Nephron progenitor cell (in vitro differentiated cells): Measurements from ENCODE around the gene MAP7D1.

Experiments
- DNase-seq: peaks from one replicate; pipeline ENCODE4 v3.0.0; 2021
- H3K27ac Mint-ChIP-seq: 2 replicates; pipeline ENCODE4 v1.8.0; 2021; ENCODE audit warnings: mild to moderate bottlenecking, moderate library complexity, mixed read lengths
- H3K27me3 Mint-ChIP-seq: 2 replicates; pipeline ENCODE4 v1.8.0; 2021; ENCODE audit warnings: mild to moderate bottlenecking, low read depth, mixed read lengths; ENCODE audit not compliant: poor library complexity
- H3K36me3 Mint-ChIP-seq: 2 replicates; pipeline ENCODE4 v1.8.0; 2021; ENCODE audit warnings: low read depth, mixed read lengths
- H3K4me1 Mint-ChIP-seq: 2 replicates; pipeline ENCODE4 v1.8.0; 2021; ENCODE audit warnings: mixed read lengths
- H3K4me3 Mint-ChIP-seq: 2 replicates; pipeline ENCODE4 v1.8.0; 2021; ENCODE audit warnings: mild to moderate bottlenecking, moderate library complexity, mixed read lengths
- H3K9me3 Mint-ChIP-seq: 2 replicates; pipeline ENCODE4 v1.8.0; 2021; ENCODE audit warnings: mild to moderate bottlenecking, moderate library complexity, mixed read lengths
- TF ChIP-seq, protein P1 (sequence below): fragments of 200-600 bp; sonication (generic); IDR thresholded peaks from 2 replicates; pipeline ENCODE4 v1.5.0; 2021; ENCODE audit warnings: antibody characterized with exemption

MAP7D1 gene

DNA sequence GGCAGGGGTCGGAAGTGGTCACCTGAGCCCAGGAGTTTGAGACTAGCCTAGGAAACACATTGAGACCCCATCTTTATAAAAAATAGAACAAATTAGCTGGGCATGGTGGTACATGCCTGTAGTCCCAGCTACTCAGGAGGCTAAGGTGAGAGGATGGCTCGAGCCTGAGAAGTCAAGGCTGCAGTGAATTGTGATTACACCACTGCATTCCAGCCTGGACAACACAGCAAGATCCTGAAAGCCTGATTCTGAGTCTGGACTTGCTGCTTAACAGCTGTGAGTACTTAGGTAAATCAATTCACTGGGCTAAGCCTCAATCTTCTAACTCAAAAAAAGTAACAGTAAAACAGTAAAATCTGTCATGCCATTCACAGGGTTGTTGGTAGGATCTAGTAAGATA, 11.5 kb upstream of the MAP7D1 start:
- H3K4me3 Mint-ChIP-seq = no peak overlapping the region
- peaks cover 9% of the 10 kb centered on the region for H3K27me3 Mint-ChIP-seq
- no peak overlapping the region for H3K27ac Mint-ChIP-seq
- H3K36me3 Mint-ChIP-seq = peaks cover 30% of the 10 kb centered on the region
- TF ChIP-seq, protein P1, sequence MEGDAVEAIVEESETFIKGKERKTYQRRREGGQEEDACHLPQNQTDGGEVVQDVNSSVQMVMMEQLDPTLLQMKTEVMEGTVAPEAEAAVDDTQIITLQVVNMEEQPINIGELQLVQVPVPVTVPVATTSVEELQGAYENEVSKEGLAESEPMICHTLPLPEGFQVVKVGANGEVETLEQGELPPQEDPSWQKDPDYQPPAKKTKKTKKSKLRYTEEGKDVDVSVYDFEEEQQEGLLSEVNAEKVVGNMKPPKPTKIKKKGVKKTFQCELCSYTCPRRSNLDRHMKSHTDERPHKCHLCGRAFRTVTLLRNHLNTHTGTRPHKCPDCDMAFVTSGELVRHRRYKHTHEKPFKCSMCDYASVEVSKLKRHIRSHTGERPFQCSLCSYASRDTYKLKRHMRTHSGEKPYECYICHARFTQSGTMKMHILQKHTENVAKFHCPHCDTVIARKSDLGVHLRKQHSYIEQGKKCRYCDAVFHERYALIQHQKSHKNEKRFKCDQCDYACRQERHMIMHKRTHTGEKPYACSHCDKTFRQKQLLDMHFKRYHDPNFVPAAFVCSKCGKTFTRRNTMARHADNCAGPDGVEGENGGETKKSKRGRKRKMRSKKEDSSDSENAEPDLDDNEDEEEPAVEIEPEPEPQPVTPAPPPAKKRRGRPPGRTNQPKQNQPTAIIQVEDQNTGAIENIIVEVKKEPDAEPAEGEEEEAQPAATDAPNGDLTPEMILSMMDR = no peak
- peaks cover 13% of the 10 kb centered on the region for H3K9me3 Mint-ChIP-seq
- peaks cover 15% of the 10 kb centered on the region for H3K4me1 Mint-ChIP-seq
- no peak for DNase-seq

DNA sequence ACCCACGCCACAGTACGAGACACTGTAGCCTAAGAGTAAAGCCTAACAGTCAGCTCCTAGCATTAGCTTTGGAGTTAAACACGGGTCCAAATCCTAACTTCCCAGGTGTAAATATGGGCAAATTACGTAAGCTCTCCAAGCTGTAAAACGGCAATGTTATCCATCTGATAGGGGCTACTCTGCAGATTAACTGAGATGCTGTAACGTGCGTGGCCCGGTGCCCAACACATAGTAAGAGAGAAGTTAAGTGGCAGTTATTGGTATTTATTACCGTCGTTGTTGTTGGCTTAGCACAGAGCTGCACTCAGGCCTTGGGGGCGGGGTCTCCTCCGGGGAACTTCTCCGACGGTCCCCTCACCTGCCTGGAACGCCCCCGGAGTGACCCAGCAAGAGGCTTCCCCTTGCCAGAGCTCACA, 7.1 kb upstream of the MAP7D1 start:
- DNase-seq = no peak
- H3K27ac Mint-ChIP-seq = peak overlapping the region; percentile 96
- H3K9me3 Mint-ChIP-seq = peaks cover 13% of the 10 kb centered on the region
- TF ChIP-seq, protein P1 = no peak
- H3K27me3 Mint-ChIP-seq = peaks cover 9% of the 10 kb centered on the region
- H3K36me3 Mint-ChIP-seq = peaks cover 15% of the 10 kb centered on the region
- peak overlapping the region; percentile 91 for H3K4me3 Mint-ChIP-seq
- H3K4me1 Mint-ChIP-seq = peaks cover 58% of the 10 kb centered on the region

DNA sequence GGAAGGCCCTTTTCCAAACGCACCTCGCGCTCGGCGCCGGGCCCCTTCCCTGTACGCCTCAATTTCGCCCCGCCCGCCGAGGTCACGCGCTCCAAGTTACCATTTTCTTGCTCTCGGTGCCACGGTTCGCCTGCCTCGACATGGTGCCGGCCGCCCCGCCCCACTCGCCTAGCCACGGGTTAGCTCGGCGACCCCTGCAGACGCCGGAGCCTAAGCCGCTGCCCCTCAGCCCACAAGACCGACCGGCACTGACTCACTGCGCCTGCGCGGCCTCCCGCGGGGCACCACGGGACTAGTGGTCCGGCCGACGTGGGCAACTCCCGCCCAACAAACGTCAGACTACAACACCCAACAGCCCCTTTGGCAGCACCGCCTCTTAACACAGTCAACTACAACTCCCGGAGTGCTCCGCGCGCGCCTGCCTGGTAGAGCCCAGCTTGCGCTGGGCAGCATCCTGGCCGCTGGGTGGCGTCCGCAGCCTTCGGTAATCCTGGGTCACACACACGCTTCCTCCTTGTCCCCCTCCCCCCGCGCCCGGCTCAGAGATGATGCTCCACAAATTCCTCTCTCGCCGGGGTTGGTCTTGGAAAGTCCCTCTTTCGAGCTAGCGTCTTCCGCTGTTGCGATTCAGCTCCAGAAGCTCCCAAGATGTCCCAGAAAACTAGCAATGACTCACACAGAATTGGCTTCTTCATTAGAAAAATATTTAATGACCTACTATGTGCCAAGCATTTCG, 6.6 kb upstream of the MAP7D1 start, which contains the start of gene TRAPPC3:
Gene TRAPPC3, minus strand, starts transcription at position 250 of the 736 bp plus-strand sequence. Its CDS starts 108 bp downstream, at position 142.
- Mint-ChIP-seq H3K27ac (peak within 1 kb of the TSS; percentile 96), H3K9me3 (peaks cover 13% of the 10 kb centered on the region), H3K36me3 (peaks cover 15% of the 10 kb centered on the region), H3K27me3 (peaks cover 9% of the 10 kb centered on the region), H3K4me3 (peak within 1 kb of the TSS; percentile 91), H3K4me1 (peaks cover 64% of the 10 kb centered on the region)
- TF ChIP-seq, protein P1 = peak; percentile 80
- peak; percentile 100 for DNase-seq

DNA sequence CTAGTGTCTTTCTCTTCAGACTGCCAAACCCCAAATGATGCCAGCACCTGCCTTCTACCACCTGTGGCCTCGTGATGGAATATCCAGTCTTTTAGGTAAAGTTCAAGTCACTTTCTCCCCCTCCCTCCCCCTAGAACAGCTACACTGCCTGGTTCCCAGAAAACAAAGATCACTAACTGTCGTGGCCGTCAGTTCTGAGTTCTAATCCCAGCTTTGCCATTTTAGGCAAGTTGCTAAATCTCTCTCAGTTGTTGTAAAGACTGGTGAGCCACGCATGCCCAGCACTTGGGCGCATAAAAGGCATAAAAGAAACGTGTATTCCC, 6.0 kb upstream of the MAP7D1 start:
- H3K4me1 Mint-ChIP-seq = peaks cover 70% of the 10 kb centered on the region
- H3K4me3 Mint-ChIP-seq = peak overlapping the region; percentile 91
- H3K36me3 Mint-ChIP-seq = peaks cover 15% of the 10 kb centered on the region
- H3K27me3 Mint-ChIP-seq = peaks cover 9% of the 10 kb centered on the region
- H3K27ac Mint-ChIP-seq = peak overlapping the region; percentile 94
- peaks cover 13% of the 10 kb centered on the region for H3K9me3 Mint-ChIP-seq
- TF ChIP-seq, protein P1 = no peak
- no peak for DNase-seq

DNA sequence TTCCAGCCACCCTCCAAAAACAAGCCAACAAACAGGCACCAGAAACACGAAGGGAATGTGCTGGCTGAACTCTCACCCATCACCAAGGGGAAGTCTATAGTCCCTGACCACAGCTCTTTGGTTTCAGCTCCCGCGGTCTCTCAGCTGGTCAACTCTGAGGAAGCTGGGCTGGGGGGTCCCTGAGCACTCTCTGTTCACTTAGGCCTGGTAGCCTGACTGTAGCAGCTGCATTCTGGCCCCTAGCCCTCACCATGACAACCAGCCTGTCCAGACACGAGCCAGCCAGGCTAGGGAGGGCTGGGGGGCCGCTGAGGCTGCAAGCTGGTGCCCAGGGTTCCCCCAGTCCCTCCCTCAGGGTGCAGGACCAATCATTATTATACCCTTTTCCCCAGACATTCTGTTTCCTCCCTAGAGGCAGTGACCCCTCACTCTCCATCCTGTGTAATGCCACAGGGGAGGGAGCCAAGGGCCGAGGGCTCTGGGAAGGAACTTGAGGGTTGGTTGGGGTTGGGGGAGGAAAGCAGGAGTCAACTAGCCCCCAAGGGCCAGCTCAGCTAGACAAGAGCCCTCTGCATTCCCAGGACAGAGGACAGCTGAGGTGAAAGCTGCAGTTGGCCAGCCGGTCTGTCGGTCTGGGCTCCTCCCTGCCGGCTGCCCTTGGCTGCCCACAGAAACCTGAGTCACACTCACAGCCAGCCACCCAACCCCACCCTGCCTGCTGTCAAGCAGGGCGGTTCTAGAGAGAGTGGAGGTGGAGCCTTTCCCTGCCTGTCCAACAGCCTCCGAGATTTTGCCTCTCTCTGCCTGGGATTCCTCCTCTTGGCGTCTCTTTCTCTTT, 5.4 kb upstream of the MAP7D1 start:
- peak; percentile 85 for DNase-seq
- peaks cover 15% of the 10 kb centered on the region for H3K36me3 Mint-ChIP-seq
- peaks cover 9% of the 10 kb centered on the region for H3K27me3 Mint-ChIP-seq
- H3K9me3 Mint-ChIP-seq = peaks cover 13% of the 10 kb centered on the region
- peak overlapping the region; percentile 94 for H3K27ac Mint-ChIP-seq
- TF ChIP-seq, protein P1 = no peak
- peak overlapping the region; percentile 91 for H3K4me3 Mint-ChIP-seq
- H3K4me1 Mint-ChIP-seq = peaks cover 75% of the 10 kb centered on the region
